ENCODE measurements around the gene TMEM131L. TPM values are rescaled to one million over a fixed set of nuclear protein-coding genes. Genes with fewer than 3 reads are reported as not detected.

Gene TMEM131L
- total RNA-seq, 1 donor: 9.0 TPM

DNA sequence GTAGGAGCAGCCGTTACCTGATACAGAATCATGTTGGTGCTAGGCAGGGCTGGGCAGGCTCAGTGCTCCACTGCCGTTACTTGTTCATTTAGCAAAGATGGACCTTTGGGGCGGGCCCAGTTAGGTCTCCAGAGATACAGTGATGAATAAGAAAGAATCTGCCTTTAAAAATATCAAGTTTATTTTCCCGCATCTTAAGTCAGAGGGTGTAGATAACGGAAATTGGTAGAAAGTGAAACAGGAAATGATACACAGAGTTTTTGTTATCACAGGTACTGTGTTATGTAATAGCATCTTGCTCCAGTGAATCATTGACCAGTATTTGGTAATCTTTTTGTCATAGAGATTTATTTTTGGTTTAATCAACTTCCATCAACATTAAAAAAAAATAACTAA lies 5.5 kb downstream of the TMEM131L start:
- Histone ChIP-seq H3K4me2 (ENCODE audit: insufficient read depth, low read length) (no peak overlapping the region), H3K4me1 (ENCODE audit: insufficient read depth, low read length) (peaks cover 10% of the 10 kb centered on the region), H3K36me3 (ENCODE audit: insufficient read depth, low read length) (peaks cover 12% of the 10 kb centered on the region), H3K9me3 (ENCODE audit: low read depth, low read length) (no peaks in the 10 kb centered on the region), H2AFZ (ENCODE audit: low read length) (no peak overlapping the region), H3K4me3 (ENCODE audit: insufficient read depth, low read length) (no peak overlapping the region), H3K27ac (ENCODE audit: low read depth, low read length) (no peak overlapping the region), H3K79me2 (ENCODE audit: insufficient read depth, low read length) (peaks cover 31% of the 10 kb centered on the region), H4K20me1 (ENCODE audit: insufficient read depth, low read length) (peaks cover 6% of the 10 kb centered on the region), H3K27me3 (ENCODE audit: insufficient read depth, low read length) (no peaks in the 10 kb centered on the region)
- no peak for DNase-seq (ENCODE audit: insufficient read length, low spot score, missing footprints)
- TF ChIP-seq, protein P1, sequence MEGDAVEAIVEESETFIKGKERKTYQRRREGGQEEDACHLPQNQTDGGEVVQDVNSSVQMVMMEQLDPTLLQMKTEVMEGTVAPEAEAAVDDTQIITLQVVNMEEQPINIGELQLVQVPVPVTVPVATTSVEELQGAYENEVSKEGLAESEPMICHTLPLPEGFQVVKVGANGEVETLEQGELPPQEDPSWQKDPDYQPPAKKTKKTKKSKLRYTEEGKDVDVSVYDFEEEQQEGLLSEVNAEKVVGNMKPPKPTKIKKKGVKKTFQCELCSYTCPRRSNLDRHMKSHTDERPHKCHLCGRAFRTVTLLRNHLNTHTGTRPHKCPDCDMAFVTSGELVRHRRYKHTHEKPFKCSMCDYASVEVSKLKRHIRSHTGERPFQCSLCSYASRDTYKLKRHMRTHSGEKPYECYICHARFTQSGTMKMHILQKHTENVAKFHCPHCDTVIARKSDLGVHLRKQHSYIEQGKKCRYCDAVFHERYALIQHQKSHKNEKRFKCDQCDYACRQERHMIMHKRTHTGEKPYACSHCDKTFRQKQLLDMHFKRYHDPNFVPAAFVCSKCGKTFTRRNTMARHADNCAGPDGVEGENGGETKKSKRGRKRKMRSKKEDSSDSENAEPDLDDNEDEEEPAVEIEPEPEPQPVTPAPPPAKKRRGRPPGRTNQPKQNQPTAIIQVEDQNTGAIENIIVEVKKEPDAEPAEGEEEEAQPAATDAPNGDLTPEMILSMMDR (IDR thresholded peaks at IDR 0.05; ENCODE audit: extremely low read depth, low read depth, low read length): no peak

DNA sequence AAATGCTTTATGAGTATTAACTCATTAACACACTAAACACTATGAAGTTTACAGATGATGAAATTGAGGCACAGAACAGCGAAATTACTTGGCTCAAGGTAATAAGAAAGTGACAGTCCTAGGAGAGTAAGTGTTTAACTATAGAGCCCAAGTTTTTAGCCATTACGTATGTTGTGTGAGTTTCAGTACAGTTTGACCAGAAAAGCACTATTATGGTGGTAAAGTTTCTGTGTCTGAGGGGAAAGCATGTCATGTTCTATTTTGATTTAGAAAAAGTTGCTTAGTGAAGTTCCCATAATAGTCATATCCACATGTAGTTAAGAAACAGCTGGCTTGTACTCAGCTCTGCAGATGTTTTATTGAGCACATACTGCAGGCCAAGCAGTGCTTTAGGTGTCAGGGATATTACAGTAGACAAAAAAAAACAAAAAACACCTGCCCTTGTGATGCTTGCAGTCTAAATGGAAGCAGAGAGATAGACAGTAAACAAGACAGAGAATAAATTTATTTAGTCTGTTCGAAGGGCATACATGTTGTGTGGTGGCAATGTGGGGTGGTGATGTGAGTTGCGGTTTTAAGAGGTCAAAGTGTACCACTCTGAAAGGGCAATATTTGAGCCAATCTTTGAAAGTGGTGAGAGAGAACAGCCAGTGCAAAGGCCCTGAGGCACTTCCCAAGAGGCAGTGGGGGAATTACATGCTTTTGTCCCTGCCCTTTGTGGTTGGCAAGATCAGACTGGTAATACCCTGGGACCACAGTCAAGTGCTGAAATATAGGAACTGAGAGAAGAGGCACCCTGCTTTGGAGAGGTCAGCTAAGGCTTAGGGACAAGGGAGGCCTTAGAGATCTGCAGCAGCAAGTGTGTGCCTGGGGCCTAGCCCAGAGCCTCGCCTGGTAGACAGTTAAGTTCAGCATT lies 6.2 kb downstream of the TMEM131L start:
- Histone ChIP-seq H2AFZ (ENCODE audit: low read length) (no peak overlapping the region), H3K9me3 (ENCODE audit: low read depth, low read length) (no peaks in the 10 kb centered on the region), H4K20me1 (ENCODE audit: insufficient read depth, low read length) (peaks cover 4% of the 10 kb centered on the region), H3K27ac (ENCODE audit: low read depth, low read length) (no peak overlapping the region), H3K4me3 (ENCODE audit: insufficient read depth, low read length) (no peak overlapping the region), H3K79me2 (ENCODE audit: insufficient read depth, low read length) (peaks cover 24% of the 10 kb centered on the region), H3K27me3 (ENCODE audit: insufficient read depth, low read length) (no peaks in the 10 kb centered on the region), H3K36me3 (ENCODE audit: insufficient read depth, low read length) (peaks cover 12% of the 10 kb centered on the region), H3K4me2 (ENCODE audit: insufficient read depth, low read length) (no peak overlapping the region), H3K4me1 (ENCODE audit: insufficient read depth, low read length) (peaks cover 9% of the 10 kb centered on the region)
- TF ChIP-seq, protein P1 (IDR thresholded peaks at IDR 0.05; ENCODE audit: extremely low read depth, low read depth, low read length): no peak
- DNase-seq (ENCODE audit: insufficient read length, low spot score, missing footprints): no peak

DNA sequence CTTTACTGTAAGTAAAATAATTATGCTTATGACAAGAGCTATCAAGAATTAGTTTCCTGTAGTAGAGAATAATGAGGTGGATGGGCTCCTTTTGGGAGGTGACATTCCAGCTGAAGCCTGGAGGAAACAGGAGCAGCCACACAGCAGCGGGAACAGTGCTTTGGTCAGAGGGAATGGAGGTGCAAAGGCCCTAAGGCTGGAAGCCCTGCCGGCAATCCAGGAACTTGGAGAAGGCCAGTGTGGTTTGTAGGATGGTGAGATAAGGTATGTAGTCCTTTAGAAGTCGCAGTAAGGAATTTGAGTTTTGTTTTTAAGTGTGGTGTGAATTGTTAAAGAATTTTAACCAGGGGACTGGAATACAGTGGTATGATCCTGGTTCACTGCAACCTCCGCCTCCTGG lies 8.1 kb downstream of the TMEM131L start:
- no peak overlapping the region for H2AFZ ChIP-seq (ENCODE audit: low read length)
- no peaks in the 10 kb centered on the region for H3K9me3 ChIP-seq (ENCODE audit: low read depth, low read length)
- no peak overlapping the region for H3K27ac ChIP-seq (ENCODE audit: low read depth, low read length)
- H3K27me3 ChIP-seq (ENCODE audit: insufficient read depth, low read length): no peaks in the 10 kb centered on the region
- TF ChIP-seq, protein P1 (IDR thresholded peaks at IDR 0.05; ENCODE audit: extremely low read depth, low read depth, low read length): no peak
- peaks cover 12% of the 10 kb centered on the region for H3K36me3 ChIP-seq (ENCODE audit: insufficient read depth, low read length)
- H4K20me1 ChIP-seq (ENCODE audit: insufficient read depth, low read length): peaks cover 3% of the 10 kb centered on the region
- H3K4me2 ChIP-seq (ENCODE audit: insufficient read depth, low read length): no peak overlapping the region
- H3K4me3 ChIP-seq (ENCODE audit: insufficient read depth, low read length): no peak overlapping the region
- H3K4me1 ChIP-seq (ENCODE audit: insufficient read depth, low read length): peaks cover 7% of the 10 kb centered on the region
- H3K79me2 ChIP-seq (ENCODE audit: insufficient read depth, low read length): peaks cover 23% of the 10 kb centered on the region
- DNase-seq (ENCODE audit: insufficient read length, low spot score, missing footprints): no peak

DNA sequence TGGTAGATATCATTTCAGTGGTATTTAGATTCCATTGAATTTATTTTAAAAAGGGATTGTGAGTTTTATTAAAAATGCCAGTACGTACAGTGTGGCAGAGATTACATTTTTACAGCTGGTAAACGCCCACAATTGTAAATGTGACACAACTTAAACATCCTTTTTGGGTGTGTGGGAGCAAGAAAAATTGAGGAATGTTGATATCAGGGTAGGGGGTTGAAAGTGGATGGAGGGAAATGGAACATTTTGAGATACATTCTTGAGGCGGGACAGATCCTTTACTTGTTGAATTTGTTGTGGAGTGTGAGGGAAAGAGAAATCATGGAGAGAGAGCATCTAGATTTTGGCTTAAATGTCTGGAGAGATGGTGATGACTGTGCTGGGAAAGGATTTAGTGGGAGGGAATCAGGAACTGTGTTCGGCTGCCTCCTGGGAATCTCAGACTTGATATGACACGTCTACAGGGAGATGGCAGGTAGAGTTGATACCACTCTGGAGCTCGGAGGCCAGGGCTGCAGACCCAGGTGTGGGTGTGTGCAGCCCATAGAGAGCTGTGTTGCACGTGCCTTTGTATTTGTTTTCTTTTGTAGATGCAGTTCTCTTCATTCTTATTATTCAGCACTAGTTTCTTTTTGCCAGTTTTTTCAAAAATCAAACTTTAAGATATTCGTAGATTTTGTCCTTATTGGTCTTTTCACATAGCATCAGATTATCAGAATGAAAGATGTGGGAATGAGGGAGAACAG lies 10.8 kb downstream of the TMEM131L start:
- TF ChIP-seq, protein P1 (IDR thresholded peaks at IDR 0.05; ENCODE audit: extremely low read depth, low read depth, low read length): no peak
- H2AFZ ChIP-seq (ENCODE audit: low read length): no peak overlapping the region
- H3K27me3 ChIP-seq (ENCODE audit: insufficient read depth, low read length): no peaks in the 10 kb centered on the region
- peak overlapping the region; percentile 19 for H3K4me2 ChIP-seq (ENCODE audit: insufficient read depth, low read length)
- peaks cover 3% of the 10 kb centered on the region for H4K20me1 ChIP-seq (ENCODE audit: insufficient read depth, low read length)
- peaks cover 4% of the 10 kb centered on the region for H3K4me1 ChIP-seq (ENCODE audit: insufficient read depth, low read length)
- H3K36me3 ChIP-seq (ENCODE audit: insufficient read depth, low read length): peaks cover 12% of the 10 kb centered on the region
- no peak for DNase-seq (ENCODE audit: insufficient read length, low spot score, missing footprints)
- H3K4me3 ChIP-seq (ENCODE audit: insufficient read depth, low read length): no peak overlapping the region
- peaks cover 12% of the 10 kb centered on the region for H3K79me2 ChIP-seq (ENCODE audit: insufficient read depth, low read length)
- H3K9me3 ChIP-seq (ENCODE audit: low read depth, low read length): no peaks in the 10 kb centered on the region
- H3K27ac ChIP-seq (ENCODE audit: low read depth, low read length): no peak overlapping the region
